Measurements from ENCODE around the gene TSPAN9.

Gene TSPAN9

DNA sequence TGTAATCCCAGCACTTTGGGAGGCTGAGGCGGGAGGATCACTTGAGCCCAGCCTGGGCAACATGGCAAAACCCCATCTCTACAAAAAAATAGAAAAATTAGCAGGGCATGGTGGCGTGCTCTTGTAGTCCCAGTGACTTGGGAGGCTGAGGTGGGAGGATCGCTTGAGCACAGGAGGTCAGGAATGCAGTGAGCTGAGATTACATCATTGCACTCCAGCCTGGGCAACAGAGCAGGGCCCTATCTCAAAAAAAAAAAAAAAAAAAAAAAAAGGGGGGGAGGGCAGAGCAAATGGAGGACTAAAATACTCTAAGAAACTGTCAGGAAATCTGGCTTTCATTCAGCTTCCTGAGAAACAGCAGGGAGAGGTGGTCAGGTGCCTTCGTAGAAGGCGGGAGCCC is 31.7 kb upstream of the TSPAN9 start:
- no peak for DNase-seq

DNA sequence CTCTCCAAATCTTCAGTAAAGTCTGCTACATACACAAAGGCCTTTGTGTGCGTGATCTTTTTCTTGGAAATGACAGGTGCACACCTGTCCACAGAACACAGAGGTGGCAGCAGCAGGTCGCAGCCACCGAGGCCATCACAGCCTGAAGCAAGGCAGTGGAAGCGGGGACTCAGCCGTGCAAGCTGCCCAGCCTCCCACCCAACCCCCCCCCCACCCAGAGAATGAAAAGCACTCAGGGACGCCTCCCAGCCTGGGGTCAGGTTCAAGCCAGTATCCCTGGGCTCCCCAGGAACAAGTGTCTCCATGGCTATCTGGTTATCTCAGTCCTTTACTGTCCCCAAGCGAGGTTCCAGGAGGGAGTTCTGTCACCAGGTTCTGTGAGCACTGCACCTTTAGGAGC is 31.2 kb upstream of the TSPAN9 start:
- DNase-seq: no peak

DNA sequence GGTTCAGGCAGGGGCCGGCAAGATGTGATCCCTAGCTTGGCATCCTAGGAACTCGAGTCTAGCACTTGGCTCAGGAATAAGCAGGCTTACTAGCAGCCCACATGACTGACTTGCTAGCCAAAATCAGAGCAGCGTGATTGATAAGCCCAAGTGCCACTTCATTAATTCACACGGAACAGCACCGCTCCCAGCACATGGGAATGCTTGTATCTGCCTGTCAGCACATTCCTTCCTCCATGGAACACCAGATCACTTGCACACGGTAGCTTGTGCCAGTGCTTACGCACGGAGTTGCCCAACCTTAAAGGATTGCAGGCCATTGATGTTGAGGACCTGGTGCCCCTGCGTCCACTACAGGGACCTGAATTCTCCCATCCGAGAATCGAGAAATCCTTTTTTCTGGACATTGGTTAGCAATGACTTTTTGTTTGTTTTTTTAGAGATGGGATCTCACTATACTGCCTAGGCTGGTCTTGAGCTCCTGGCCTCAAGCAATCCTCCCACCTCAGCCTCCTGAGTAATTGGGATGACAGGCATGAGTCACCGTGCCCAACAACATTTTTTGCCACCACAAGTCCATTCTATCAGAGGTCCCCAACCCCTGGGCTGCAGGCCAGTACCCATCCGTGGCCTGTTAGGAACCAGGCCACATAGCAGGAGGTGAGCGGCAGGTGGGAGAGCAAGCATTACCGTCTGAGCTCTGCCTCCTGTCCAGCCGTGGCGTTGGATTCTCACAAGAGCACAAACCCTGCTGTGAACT is 30.6 kb upstream of the TSPAN9 start:
- DNase-seq: peak; percentile 50

DNA sequence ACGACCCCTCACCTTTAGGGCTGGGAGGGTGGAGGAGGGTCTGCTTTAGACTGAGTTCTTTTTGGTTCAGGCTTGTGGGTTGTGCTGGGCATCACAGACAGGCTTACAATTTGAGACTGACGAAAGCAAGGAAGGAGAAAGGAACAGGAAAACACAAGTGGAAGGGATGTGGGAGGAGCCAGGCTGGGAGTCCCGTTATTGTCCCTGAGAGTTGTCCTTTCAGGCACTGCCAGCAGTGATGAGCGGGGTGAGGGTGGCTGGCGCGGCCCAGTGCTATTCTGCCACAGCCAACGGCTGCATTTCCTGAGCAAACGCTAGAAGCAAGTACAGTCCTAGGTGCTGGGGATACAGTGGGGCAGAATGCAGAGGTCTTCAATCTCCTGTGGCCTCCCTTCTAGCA is 29.2 kb upstream of the TSPAN9 start:
- no peak for DNase-seq

DNA sequence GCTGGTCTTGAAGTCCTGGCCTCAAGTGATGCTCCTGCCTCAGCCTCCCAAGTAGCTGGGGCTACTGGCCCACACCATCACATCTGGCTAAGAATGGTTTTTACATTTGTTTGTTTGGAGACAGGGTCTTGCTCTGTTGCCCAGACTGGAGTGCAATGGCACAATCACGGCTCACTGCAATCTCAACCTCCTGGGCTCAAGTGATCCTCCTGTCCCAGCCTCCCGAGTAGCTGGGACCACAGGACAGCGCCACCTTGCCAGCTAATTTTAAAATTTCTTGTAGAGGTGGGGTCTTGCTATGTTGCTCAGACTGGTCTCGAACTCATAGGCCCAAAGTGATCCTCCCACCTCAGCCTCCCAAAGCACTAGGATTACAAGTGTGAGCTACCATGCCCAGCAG is 28.6 kb upstream of the TSPAN9 start:
- DNase-seq: no peak

DNA sequence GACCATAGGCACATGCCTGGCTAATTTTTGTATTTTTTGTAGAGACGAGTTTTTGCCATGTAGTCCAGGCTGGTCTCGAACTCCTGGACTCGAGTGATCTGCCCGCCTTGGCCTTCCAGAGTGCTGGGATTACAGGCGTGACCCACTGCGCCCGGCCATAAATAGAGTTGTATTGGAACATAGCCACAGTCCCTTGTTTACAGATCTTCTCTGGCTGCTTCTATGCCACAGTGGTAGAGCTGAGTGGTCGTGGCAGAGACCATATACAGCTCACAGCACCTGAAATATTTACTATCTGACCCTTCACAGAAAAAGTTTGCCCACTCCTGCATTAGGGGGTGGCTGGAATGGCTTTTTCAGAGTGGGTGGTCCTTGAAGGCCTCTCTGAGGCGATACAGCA is 28.0 kb upstream of the TSPAN9 start:
- no peak for DNase-seq

DNA sequence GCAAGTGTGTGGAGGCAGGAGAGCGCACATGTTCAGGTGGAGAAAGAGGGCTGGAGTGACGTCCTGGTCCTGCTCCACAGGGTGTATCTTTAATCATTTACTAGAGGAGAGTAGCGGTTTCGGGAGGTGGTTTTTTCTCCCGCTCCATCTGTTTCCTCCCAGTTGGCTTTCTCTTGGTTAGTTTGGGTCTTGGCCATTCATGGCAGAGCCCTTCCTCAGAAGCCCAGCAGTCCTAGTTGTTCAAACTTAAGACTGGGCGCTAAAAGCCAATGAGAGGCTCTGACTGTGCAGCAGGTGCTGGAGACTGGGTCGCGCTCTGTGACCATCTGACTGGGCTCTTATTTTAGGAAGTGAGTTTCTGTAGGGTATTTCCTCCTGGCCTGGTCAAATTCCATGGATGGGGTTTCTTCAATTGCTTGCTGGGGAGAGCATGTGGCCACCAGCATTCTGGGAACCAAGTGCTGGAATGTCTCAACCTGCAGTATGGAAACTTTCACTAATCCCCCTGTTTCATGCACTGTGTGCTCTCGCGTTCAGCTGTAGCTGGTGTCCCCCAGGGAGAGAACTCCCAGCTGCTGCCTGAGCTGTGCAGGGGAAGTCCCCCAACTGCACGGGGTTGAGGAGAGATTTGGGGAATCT is 27.4 kb upstream of the TSPAN9 start:
- DNase-seq: no peak

DNA sequence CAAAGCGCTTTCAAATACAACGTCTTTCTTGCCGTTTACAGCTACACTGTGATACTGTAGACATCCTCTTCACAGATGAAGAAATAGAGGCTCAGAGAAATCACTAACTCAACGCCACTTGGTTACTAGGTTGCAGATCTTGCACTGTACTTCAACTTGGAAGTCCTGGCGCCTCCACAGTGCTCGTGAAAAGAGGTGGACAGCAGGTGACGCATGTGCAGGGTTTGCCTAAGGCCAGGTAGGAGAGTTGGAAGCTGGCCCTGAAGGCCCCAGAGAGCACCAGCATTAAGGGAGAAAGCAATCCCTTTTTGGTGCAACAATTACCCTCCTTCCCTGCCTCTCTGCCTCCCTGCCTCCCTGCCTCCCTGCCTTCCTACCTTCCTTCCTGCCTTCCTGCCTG is 22.8 kb upstream of the TSPAN9 start:
- no peak for DNase-seq

DNA sequence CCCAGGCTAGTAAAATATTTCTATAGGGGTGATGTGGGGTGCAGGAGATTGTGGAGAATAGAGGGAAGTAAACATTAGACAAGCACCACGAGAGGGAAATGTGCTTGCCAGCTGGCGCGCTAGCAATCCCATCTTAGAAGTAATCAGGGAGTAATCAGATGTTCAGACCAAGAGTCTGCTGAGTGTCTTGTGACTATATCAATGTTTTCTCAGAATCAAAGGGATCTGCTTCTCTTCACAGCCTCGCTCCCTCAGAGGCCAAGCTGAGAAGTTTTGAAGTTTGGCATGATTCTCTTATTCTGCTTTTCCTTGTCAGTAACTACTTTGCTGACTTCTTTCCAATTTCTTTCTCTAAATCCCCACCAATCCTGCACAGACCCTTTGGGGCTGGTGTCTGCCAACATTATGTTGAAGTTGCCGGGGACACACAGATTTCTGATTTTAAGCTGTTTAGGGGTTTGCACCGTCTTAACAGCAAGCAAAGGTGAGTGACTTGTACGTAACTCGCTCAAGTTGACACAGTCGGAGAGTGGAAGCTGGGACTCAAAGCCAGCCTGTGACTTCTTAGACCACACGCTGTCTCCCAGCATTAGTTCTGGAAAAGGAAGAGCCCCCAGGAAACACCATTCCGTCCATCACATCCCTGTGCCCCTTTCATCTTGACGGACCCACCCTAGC is 22.0 kb upstream of the TSPAN9 start:
- DNase-seq: no peak

DNA sequence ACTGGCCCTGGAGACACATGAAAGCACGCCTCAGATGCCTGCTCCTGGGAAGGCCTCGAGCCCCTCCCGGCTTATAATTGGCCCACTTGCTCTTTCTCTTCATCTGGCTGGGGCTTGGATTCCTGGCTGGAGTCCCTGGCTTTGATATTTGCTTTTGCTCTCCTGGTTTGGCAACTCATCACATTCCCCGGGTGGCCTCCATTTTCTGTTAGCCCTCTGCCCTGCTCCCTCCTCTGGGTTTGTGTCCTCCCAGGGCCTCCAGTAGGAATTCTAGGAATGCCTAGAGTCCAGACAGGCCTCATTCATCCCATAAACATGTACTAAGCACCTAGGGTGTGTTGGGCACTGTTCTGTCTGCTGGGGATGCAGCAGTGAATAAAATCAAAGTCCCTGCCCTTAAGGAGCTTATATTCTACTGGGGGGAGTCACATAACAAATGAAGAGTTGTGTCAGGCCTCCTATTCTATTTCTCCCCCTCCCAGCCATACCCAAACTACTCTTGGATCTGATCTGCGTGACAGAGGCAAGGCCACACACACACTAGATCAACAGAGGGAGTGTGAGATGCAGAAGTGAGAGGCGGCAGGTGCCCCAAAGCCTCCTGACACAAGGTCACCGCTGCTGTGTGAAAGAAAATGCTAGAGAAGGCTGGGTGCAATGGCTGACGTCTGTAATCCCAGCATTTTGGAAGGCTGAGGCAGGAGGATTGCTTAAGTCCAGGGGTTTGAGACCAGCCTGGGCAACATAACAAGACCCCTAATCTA is 21.3 kb upstream of the TSPAN9 start:
- DNase-seq: peak; percentile 30

DNA sequence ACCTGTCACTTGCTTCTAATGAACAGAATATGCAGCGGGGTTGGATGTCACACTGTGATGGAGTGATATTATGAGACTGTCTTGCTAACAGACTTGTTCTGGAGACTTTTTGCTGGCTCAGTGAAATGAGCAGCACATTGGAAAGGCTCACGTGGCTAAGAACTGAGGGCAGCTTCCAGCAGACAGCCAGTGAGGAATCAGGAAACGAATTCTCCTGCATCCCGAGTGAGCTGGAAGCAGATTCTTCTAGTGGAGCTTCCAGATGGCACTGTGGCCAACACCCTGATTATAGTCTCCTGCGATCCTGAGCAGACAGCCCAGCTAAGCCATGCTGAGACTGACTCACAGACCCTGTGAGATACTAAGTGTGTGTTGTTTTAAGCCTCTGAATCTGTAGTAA is 16.1 kb upstream of the TSPAN9 start:
- peak; percentile 43 for DNase-seq

DNA sequence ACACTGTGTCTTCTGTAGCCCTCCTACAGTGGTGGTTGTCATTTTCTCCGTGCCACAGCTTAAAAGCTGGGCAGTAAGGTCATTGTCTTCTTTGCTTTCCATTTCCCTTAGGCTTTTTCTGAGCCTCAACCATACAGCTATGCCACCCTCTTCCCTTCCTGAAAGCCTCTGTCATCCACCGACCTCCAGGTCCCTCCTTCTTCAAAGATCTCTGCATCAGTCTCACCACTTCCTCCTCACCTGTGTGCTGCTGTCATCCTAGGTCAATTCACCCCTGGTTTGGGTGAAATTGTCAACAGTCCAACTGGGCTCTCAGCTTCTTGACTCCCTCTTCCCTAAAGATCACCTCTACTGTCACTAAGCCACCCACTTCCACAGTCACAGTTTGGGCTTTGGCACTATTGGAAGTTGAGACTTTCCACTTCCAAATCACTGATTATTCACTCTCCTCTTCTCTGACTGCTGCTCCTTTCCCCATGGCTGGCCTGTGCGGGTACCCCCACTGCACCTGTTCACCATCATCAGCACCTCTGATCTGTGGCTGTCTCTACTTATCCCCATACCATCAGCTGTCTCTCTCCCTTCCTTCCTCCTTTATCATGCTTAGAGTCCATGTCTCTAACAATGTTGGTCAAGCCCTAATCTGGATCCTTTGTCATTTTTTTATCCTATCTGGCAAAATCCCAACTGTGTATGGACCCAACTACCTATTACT is 15.5 kb upstream of the TSPAN9 start:
- DNase-seq: no peak

DNA sequence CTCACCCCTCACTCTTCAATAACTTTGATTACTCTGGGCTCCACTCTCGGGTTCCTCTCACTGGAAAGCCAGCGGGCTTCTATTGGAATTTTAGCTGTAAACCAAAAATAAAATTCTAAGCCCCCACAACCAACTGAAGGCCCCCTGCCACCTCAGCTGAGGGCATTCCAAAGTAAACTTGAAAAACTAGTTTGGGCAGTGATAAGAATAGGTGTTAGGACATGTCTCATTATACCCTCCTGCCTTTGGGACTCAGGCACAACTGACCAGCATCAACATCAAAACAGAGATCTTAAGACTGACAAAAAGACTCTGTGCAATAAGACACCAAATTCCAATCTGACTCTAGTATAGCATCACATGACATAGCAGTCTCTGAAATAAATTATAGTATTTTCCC is 11.9 kb upstream of the TSPAN9 start:
- no peak for DNase-seq

DNA sequence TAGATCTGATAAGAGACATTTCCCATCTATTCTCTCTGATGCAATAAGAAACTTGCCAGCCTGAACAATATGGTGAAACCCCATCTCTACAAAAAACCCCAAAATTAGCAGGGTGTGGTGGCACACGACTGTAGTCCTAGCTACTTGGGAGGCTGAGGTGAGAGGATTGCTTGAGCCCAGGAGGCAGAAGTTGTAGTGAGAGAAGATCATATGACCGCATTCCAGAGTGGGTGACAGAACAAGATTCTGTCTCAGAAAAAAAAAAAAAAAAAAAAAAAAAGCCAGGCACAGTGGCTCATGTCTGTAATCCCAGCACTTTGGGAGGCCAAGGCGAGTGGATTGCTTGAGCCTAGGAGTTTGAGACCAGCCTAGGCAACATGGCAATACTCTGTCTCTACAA is 11.3 kb upstream of the TSPAN9 start:
- peak; percentile 37 for DNase-seq

DNA sequence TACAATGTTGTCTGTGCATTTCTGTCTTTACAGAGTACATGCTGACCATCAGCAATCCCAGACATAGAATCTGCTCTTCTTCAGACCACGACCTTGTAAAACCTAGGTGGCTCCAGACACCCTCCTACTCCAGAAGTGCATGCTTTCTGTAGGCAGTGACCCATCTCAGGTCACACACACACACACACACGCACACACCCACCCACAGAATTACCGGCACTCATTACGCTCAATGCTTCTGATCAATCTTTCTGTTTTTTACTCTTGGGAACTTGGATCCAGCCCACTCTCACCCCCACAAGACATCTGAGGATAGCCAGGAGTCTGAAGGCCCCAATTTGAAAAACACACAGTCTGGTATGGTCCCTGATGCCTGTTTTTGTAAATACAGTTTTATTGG is 7.5 kb upstream of the TSPAN9 start:
- DNase-seq: no peak

DNA sequence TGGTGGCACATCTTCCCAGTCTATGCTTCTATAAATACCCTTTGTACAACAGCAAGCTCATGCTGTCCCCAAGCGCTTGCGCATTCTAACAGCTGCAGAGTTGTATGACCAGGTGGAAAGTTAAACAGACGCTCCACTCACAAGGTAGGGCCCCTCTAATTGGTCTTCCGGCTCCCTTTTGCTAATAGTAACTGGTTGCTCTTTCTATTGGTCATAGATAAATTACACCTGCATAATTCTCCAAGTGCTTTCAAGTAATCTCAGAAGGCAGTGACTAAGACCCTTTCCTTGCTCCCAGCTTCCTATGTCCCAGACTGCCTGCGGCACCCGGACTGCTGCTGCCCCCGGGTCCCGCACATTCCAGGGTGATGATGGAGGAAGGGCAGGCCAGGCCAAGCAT is 6.1 kb upstream of the TSPAN9 start:
- peak; percentile 69 for DNase-seq

DNA sequence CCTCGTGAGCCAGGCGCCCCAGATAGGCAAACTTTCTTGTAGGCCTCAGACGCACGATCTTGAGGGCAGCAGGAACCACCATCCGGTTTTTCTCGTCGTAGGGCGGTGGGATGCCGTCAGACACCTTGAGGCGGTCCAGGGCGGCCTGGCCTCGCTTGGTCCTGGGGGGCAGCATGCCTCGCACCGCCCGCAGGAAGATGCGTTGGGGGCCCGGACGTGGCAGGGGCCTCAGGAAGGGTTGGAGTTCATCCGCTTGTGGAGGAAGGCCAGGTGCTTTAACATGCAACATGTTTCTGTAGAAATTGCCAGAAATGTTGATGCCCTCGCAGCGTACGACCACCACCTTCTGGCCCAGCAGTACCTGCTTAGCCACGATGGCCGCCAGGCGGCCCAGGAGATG is 5.5 kb upstream of the TSPAN9 start:
- no peak for DNase-seq

DNA sequence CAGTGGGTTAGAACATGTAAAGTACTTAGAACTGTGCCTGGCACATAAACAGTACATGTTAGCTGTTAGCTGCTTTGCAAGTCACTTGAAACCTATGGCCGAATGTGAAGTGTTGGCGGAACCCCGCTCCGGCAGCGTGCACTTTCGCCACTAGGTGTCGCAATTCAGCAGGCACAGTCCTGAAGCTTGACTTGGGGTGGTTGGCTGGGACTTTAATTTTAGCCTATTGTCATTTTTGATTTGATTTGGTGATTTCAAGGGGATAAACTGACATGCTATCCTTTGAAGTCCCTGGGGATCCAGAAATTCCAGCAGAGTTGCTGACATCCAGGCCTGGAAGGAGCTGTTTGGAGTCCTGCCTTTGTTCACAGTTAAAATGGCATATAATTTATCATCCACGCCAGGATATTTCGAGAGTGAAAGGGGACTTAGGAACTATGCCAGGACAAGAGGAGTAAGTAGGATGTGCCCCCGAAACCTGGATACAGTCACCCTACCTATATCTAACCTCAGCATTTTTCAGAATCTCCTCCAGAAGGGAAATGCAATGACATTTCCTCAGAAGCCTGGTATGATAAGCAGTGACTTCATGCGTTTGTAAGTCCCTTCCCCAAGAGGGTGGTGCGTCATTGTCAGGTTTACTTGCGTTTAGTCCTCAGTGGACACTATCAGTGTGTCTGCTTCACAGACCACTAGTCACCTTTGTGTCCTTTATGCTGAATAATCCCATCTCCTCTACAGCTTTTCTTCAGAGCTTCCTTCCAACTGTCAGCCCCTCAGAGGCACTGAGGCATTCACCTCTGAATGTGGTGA is 3.5 kb upstream of the TSPAN9 start:
- peak; percentile 76 for DNase-seq

DNA sequence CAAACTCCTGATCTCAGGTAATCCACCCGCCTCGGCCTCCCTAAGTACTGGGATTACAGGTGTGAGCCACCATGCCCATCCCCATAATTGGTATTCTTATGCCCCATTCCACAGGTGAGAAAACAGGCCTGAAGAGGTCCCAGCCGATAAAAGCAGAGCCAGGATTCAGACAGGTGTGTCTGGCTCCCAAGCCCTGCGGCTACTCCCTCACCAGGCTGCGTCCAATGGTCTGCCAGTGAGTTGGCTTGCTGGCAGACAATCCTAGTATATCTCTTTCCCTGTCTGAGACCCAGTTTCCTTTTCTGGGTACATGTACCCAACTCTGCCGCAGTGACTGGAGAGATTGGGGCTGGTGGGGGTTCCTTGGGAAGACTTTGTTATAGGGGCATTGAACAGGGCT is 1.9 kb upstream of the TSPAN9 start:
- no peak for DNase-seq

DNA sequence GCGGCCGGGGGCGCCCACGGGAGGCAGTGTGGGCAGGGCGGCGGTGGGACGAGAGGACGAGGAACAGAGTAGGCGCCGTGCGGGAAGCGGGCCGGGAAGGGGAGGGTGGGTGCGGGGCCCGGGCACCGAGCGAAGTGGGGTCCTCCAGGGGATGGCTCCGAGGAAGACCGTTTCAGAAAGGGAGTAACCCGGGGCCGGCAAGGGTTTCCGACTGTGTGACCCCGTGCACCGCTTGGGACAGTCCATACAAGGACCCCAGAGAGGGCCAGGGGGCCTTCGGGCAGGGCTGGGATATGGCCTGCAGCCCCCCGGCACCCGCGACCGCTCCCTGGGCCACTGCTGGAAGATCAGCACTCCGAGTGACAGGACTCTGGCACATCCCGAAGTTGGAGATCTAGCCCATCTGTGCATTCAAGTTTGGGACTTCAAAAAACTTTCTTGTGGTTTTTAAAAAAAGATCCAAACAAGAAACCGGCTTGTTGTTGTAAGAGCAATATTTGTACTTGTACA is 448 bp downstream of the TSPAN9 start:
- DNase-seq: peak; percentile 8

DNA sequence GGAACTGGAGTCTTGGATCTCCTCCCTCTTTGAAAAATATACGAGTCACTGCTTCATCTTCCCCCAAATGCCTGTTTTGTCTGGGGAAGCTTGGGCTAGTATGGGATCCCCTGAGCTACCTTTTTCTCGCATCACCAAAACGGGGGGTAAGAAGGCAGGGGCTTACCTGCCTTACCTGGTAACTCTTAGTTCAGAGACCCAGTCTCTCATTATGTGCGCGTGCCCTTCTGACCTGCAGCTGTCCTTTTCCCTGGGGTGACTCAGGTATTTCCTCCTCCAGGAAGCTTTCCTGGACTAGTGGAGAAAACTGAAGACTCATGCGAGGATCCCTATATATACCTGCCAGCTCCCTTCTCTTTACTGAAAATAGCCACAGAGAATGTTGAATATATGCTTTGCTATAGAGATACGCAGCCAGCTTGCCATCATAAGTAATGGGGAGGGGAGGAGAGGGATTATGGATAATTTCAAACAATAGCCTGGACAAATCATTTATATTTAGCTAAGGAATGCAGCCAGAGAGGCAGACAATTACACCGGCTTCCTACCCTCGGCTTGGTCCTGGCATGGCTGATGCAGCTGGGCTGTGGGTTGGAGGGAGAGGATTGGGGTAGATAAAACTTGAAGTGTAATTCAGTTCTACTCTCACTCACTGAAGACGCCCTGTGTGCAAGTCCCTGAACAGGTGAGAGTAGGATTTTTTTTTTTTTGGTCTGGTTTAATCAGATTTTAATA is 1.1 kb downstream of the TSPAN9 start:
- no peak for DNase-seq
